B cell (primary cell): ENCODE measurements around the gene ACAP3. TPM values are rescaled to one million over a fixed set of nuclear protein-coding genes. Genes with fewer than 3 reads are reported as not detected.

ENCODE experiments used
- ATAC-seq: fragments of 200-7000 bp; cut with Tn5 transposase; one replicate; pipeline ENCODE4 v1.10.0; 2021; ENCODE audit warnings: low read depth, mild to moderate bottlenecking, moderate number of reproducible peaks, moderate library complexity
- CTCF ChIA-PET: fragments of 350-600 bp; sonication (Branson Sonifier 250); formaldehyde crosslinking; loops from one replicate; lab custom pipeline; 2021; ENCODE audit warnings: antibody characterized with exemption, inconsistent platforms; lab: Charles Lee
- POLR2A ChIA-PET: fragments of 350-600 bp; sonication (Branson Sonifier 250); formaldehyde crosslinking; loops from one replicate; lab custom pipeline; 2021; ENCODE audit warnings: antibody characterized with exemption; lab: Charles Lee
- DNase-seq: peaks from one replicate; pipeline ENCODE4 v3.0.0; 2013
- H2AFZ ChIP-seq: 2 replicates; pipeline ENCODE4 v1.6.1; 2012; ENCODE audit warnings: mild to moderate bottlenecking, low read depth, low read length; ENCODE audit not compliant: insufficient read depth, poor library complexity, severe bottlenecking
- H3K27ac ChIP-seq, 2 donors: 1 replicate in 1 of 2; 2 replicates in 1 of 2; pipeline ENCODE4 v1.5.1; 2012 to 2013; ENCODE audit warnings: low read length in 2 of 2, mild to moderate bottlenecking in 2 of 2, moderate library complexity in 1 of 2
- H3K27me3 ChIP-seq, 4 experiments: fragments of 200-600 bp in 1 of 4; sonication (generic) in 1 of 4; replicated peaks in 1 of 4; 1 replicate in 2 of 4; 2 replicates in 2 of 4; pipeline versions ENCODE4 v1.6.1 to v1.7.0; 2013 to 2016; ENCODE audit warnings: low read length in 3 of 4, mild to moderate bottlenecking in 2 of 4, mixed read lengths in 1 of 4, moderate library complexity in 1 of 4; ENCODE audit not compliant: insufficient read depth in 4 of 4, control insufficient read depth in 3 of 4; ENCODE audit errors: control extremely low read depth in 1 of 4
- H3K36me3 ChIP-seq, 2 experiments: replicated peaks in 1 of 2; 1 replicate in 1 of 2; 2 replicates in 1 of 2; pipeline versions ENCODE4 v1.6.1 to v1.7.1; 2013; ENCODE audit warnings: low read length in 1 of 2; ENCODE audit not compliant: insufficient read depth in 2 of 2, control insufficient read depth in 1 of 2; ENCODE audit errors: control extremely low read depth in 1 of 2, extremely low read depth in 1 of 2
- H3K4me1 ChIP-seq, 2 donors: fragments of 200-600 bp in 1 of 2; sonication (generic) in 1 of 2; 1 replicate in 1 of 2; 2 replicates in 1 of 2; pipeline versions ENCODE4 v1.5.1 to v1.6.1; 2013 to 2017; ENCODE audit warnings: low read length in 2 of 2; ENCODE audit not compliant: control insufficient read depth in 2 of 2, insufficient read depth in 2 of 2
- H3K4me2 ChIP-seq: replicated peaks from 2 replicates; pipeline ENCODE3; 2012; ENCODE audit warnings: mild to moderate bottlenecking, low read depth, low read length; ENCODE audit not compliant: poor library complexity, severe bottlenecking
- H3K4me3 ChIP-seq, 5 experiments: fragments of 200-600 bp in 1 of 5; sonication (generic) in 1 of 5; 1 replicate in 3 of 5; 2 replicates in 2 of 5; pipeline versions ENCODE4 v1.5.1 to v1.7.0; 2011 to 2016; ENCODE audit warnings: low read length in 4 of 5, mild to moderate bottlenecking in 4 of 5, low read depth in 2 of 5, control low read depth in 1 of 5, moderate library complexity in 1 of 5; ENCODE audit not compliant: insufficient read depth in 1 of 5; ENCODE audit errors: control extremely low read depth in 1 of 5, extremely low read depth in 1 of 5
- H3K79me2 ChIP-seq: fragments of 200-600 bp; sonication (generic); one replicate; pipeline ENCODE4 v1.6.0; 2016; ENCODE audit warnings: low read length; ENCODE audit not compliant: control insufficient read depth, insufficient read depth
- H3K9ac ChIP-seq: fragments of 200-600 bp; sonication (generic); 2 replicates; pipeline ENCODE4 v1.6.1; 2017; ENCODE audit warnings: mild to moderate bottlenecking, low read length, moderate library complexity
- H3K9me3 ChIP-seq, 3 donors: one replicate each; pipeline versions ENCODE4 v1.6.1 to v1.7.1; 2013; ENCODE audit warnings: low read length in 2 of 3; ENCODE audit not compliant: control insufficient read depth in 2 of 3, insufficient read depth in 1 of 3; ENCODE audit errors: control extremely low read depth in 1 of 3
- H4K20me1 ChIP-seq: 2 replicates; pipeline ENCODE4 v1.6.0; 2012; ENCODE audit warnings: mild to moderate bottlenecking, low read length; ENCODE audit not compliant: insufficient read depth, control insufficient read depth, poor library complexity, severe bottlenecking
- H3K27ac Mint-ChIP-seq: one replicate; pipeline ENCODE4 v1.8.0; 2021; ENCODE audit warnings: mixed read lengths
- H3K27me3 Mint-ChIP-seq: one replicate; pipeline ENCODE4 v1.8.0; 2021; ENCODE audit warnings: mixed read lengths
- H3K4me1 Mint-ChIP-seq: one replicate; pipeline ENCODE4 v1.8.0; 2021; ENCODE audit warnings: mixed read lengths
- H3K4me3 Mint-ChIP-seq: one replicate; pipeline ENCODE4 v1.8.0; 2021; ENCODE audit warnings: mixed read lengths
- H3K9me3 Mint-ChIP-seq: one replicate; pipeline ENCODE4 v1.8.0; 2022; ENCODE audit warnings: mixed read lengths; ENCODE audit not compliant: insufficient read depth
- CTCF ChIP-seq: fragments of 200-600 bp; IDR thresholded peaks from one replicate; pipeline ENCODE4 v1.8.0; 2022; ENCODE audit warnings: antibody characterized with exemption, mild to moderate bottlenecking
- EZH2 ChIP-seq: IDR thresholded peaks from 2 replicates; pipeline ENCODE4 v1.6.1; 2012; ENCODE audit warnings: borderline replicate concordance, low read depth, mild to moderate bottlenecking, moderate library complexity, low read length; ENCODE audit not compliant: insufficient read depth, poor library complexity, severe bottlenecking
- WGBS: methylation state at CpG from one replicate; pipeline ENCODE4 v1.1.5; 2013; ENCODE audit warnings: missing lambda C conversion rate; ENCODE audit not compliant: insufficient coverage; 5-methylcytosine and 5-hydroxymethylcytosine counted together
- intact Hi-C: fragments of 100-400 bp; cut with micrococcal nuclease; formaldehyde crosslinking; loops from one replicate; pipeline ENCODE4 v1.10.0; 2022
- polyA plus RNA-seq: library from polyadenylated mRNA; depleted of rRNA; stranded (reverse); fragments of >200 nt; gene quantifications from 2 replicates; pipeline ENCODE4 v1.2.3, GENCODE V29; 2012
- total RNA-seq, 2 donors: library from RNA; stranded (reverse); fragments of 120-200 nt in 1 of 2; gene quantifications; 1 replicate in 1 of 2; 2 replicates in 1 of 2; pipeline versions ENCODE4 v1.2.3 to v1.2.4, GENCODE V29; 2013 to 2022

The ACAP3 gene
- total and polyA plus RNA-seq, 2 donors (not counting 1 experiment from before 2014, with no cell fraction given): 40.7 to 124 TPM

GRCh38 chr1:1332774-1333480 lies 25.2 kb upstream of the ACAP3 start:
- 92% methylated on average over 48 of the region's 48 CpGs for WGBS
- H3K4me3 ChIP-seq: no peak overlapping the region
- no peak overlapping the region for H3K4me3 Mint-ChIP-seq
- H3K27me3 Mint-ChIP-seq: no peaks in the 10 kb centered on the region
- H3K4me1 ChIP-seq: peaks cover 0 to 16% of the 10 kb centered on the region in 2 donors
- TF ChIP-seq EZH2: no peak
- no peak for TF ChIP-seq CTCF
- no peak overlapping the region for H3K4me2 ChIP-seq
- ChIA-PET CTCF (no interaction called here), POLR2A (no interaction called here)
- H3K27ac Mint-ChIP-seq: no peak overlapping the region
- peaks cover 7% of the 10 kb centered on the region for H3K4me1 Mint-ChIP-seq
- no peaks in the 10 kb centered on the region for H3K79me2 ChIP-seq
- no peaks in the 10 kb centered on the region for H3K27me3 ChIP-seq
- intact Hi-C loops: no loop called here
- ATAC-seq (no peak), DNase-seq (no peak)
- peaks cover 0 to 16% (median 0%) of the 10 kb centered on the region in 3 donors for H3K9me3 ChIP-seq
- H3K27ac ChIP-seq: no peak overlapping the region
- peaks cover 0 to under 1% of the 10 kb centered on the region in 2 experiments for H3K36me3 ChIP-seq
- no peaks in the 10 kb centered on the region for H4K20me1 ChIP-seq
- no peak overlapping the region for H2AFZ ChIP-seq
- no peaks in the 10 kb centered on the region for H3K9me3 Mint-ChIP-seq
- H3K9ac ChIP-seq: no peak overlapping the region

GRCh38 chr1:1332031-1332755 lies 24.5 kb upstream of the ACAP3 start:
- CTCF ChIA-PET: no interaction called here
- no peak overlapping the region for H3K9ac ChIP-seq
- WGBS: 92% methylated on average over 57 of the region's 57 CpGs
- no peak overlapping the region for H2AFZ ChIP-seq
- no peak overlapping the region for H3K4me3 ChIP-seq
- no peaks in the 10 kb centered on the region for H4K20me1 ChIP-seq
- H3K27me3 ChIP-seq: no peaks in the 10 kb centered on the region
- no peak for TF ChIP-seq EZH2
- TF ChIP-seq CTCF: no peak
- H3K27ac ChIP-seq: no peak overlapping the region
- Mint-ChIP-seq H3K27me3 (no peaks in the 10 kb centered on the region), H3K9me3 (no peaks in the 10 kb centered on the region), H3K27ac (no peak overlapping the region), H3K4me1 (peaks cover 7% of the 10 kb centered on the region), H3K4me3 (no peak overlapping the region)
- peaks cover 0 to 16% (median 0%) of the 10 kb centered on the region in 3 donors for H3K9me3 ChIP-seq
- no peaks in the 10 kb centered on the region for H3K79me2 ChIP-seq
- intact Hi-C loops: no loop called here
- POLR2A ChIA-PET: interaction anchor here (0.7 kb wide), 1 partner anchor 10 kb away, joined by 12 read pairs; no protein-coding TSS in a partner anchor
- no peak overlapping the region for H3K4me2 ChIP-seq
- no peak for DNase-seq
- H3K4me1 ChIP-seq: peaks cover 0 to 16% of the 10 kb centered on the region in 2 donors
- no peak for ATAC-seq
- peaks cover 0 to 4% of the 10 kb centered on the region in 2 experiments for H3K36me3 ChIP-seq
